ENCODE results near the gene FBXO10.

The FBXO10 gene

GRCh38 chr9:37592108-37592951 is 16.1 kb upstream of the FBXO10 start, which contains the start of gene TOMM5:
Gene TOMM5, minus strand, starts transcription at chr9:37592597. Its CDS starts 65 bp downstream, at chr9:37592532.
- DNase-seq, result peak; percentile 94

GRCh38 chr9:37587521-37587920 is 11.3 kb upstream of the FBXO10 start:
- no peak for DNase-seq

GRCh38 chr9:37583522-37584121 is 7.4 kb upstream of the FBXO10 start:
- DNase-seq, result no peak

GRCh38 chr9:37582548-37583157 is 6.5 kb upstream of the FBXO10 start:
- DNase-seq, result no peak

GRCh38 chr9:37575511-37575914 is 667 bp downstream of the FBXO10 start:
- DNase-seq, result no peak

GRCh38 chr9:37575001-37575400 is 1.2 kb downstream of the FBXO10 start:
- DNase-seq, result no peak

- DNase-seq, result no peak
These were observed 1.9 kb downstream of the FBXO10 start for GRCh38 chr9:37574241-37574721.

GRCh38 chr9:37571282-37571681 is 4.9 kb downstream of the FBXO10 start:
- DNase-seq, result no peak

- DNase-seq, result no peak
These were observed 9.5 kb downstream of the FBXO10 start for GRCh38 chr9:37566716-37567115.

- no peak for DNase-seq
These were observed 10.2 kb downstream of the FBXO10 start for GRCh38 chr9:37565661-37566618.

- DNase-seq, result no peak
These were observed 11.3 kb downstream of the FBXO10 start for GRCh38 chr9:37564916-37565315.

- no peak for DNase-seq
These were observed 12.2 kb downstream of the FBXO10 start for GRCh38 chr9:37563806-37564513.

- DNase-seq, result no peak
These were observed 13.4 kb downstream of the FBXO10 start for GRCh38 chr9:37562826-37563225.

- DNase-seq, result no peak
These were observed 14.5 kb downstream of the FBXO10 start for GRCh38 chr9:37561682-37562081.

GRCh38 chr9:37559855-37560592 is 16.2 kb downstream of the FBXO10 start:
- no peak for DNase-seq

GRCh38 chr9:37559125-37559524 is 17.1 kb downstream of the FBXO10 start:
- no peak for DNase-seq

GRCh38 chr9:37555786-37556185 is 20.4 kb downstream of the FBXO10 start:
- DNase-seq, result no peak

GRCh38 chr9:37554318-37554717 is 21.9 kb downstream of the FBXO10 start:
- DNase-seq, result no peak

- DNase-seq, result no peak
These were observed 24.3 kb downstream of the FBXO10 start for GRCh38 chr9:37551888-37552287.

GRCh38 chr9:37551468-37551867 is 24.7 kb downstream of the FBXO10 start:
- DNase-seq, result no peak

- DNase-seq, result no peak
These were observed 25.4 kb downstream of the FBXO10 start for GRCh38 chr9:37550781-37551180.
